Endometrial microvascular endothelial cells (primary cell): ENCODE data around the gene CASS4. TPM values are rescaled to one million over a fixed set of nuclear protein-coding genes. Genes with fewer than 3 reads are reported as not detected.

Source experiments
- in situ Hi-C: cut with HindIII; loops from 2 replicates; pipeline ENCODE4 v1.10.0; 2017; ENCODE audit warnings: low sequenced_read_pairs, low pct_unique_long_range_greater_than_20kb; ENCODE audit errors: inconsistent ontology term
- total RNA-seq: library from RNA; depleted of rRNA; stranded (reverse); fragments of >200 nt; gene quantifications from one replicate; pipeline ENCODE4 v1.2.3, GENCODE V29; 2015; ENCODE audit errors: inconsistent ontology term

The CASS4 gene
- total RNA-seq, 1 donor from 2014 or later = 0.28 TPM

DNA sequence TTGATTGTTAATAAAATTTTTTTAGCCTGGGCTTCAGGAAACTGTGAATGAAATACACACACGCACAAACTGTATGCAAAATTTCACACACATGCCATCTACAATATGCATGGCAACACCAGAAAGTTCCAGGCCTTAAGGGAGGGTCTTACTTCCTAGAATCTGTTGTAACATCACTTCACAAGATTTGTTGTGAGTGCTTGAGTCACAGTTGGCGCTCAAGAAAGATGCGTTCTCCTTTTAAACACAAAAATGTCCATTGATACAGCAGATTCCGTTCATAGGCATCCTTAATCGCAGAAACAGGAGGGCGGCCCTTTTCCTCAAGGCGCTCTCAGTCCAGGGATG is 55.9 kb downstream of the CASS4 start:
- in situ Hi-C loops = no loop called here

DNA sequence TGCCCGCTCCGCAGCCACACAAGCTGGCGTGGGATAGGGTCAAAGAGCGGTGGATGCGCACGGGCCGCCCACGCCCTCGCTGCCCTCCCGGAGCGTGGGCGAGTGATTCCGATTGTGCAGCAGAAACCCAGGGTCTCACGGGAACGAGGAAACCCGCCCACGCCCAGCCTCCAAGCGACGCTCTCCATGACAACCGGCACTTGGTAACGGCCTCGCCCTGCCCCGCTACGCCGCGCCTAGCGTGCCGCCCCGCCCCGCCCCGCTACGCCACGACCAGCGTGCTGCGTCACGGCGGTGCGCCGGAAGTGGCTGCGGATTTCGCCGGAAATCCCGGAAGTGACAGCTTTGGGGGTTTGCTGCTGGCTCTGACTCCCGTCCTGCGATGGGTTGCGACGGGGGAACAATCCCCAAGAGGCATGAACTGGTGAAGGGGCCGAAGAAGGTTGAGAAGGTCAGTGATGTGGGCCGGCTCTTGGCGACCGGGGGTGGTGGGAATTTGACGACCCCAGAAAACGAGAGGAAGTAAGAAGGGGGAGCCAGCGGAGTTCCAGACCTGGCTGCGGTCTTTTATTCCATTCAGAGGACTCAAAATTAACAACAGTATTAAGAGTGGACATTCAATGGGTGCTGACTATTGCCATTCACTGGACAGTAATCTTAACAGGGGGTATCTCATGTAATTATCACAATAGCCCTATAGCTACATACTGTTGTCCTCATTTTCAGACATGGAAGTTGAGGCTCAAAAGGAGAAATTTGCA is 56.4 kb downstream of the CASS4 start, which contains the start of gene RTF2:
Gene RTF2, plus strand, starts transcription at position 312 of the 761 bp plus-strand sequence. Its CDS starts 71 bp downstream, at position 383.
- in situ Hi-C loops = no loop called here

DNA sequence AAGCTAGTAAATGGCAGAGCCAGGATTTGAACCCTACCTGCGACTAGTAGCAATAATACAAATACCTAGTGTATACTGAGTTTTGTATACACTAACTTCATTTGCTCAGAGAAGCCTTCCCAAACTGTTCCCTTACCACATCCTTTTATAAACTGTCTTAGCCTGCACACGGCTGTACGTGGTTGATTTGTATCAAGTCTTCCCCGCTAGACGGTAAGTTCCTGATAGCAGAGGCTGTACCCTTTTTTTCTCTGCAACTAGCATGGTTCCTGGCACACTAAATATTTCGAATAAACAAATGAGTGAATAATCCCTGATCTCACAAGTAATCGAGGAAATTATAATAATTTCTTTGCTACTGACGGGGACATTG is 57.0 kb downstream of the CASS4 start:
- in situ Hi-C loops = no loop called here

DNA sequence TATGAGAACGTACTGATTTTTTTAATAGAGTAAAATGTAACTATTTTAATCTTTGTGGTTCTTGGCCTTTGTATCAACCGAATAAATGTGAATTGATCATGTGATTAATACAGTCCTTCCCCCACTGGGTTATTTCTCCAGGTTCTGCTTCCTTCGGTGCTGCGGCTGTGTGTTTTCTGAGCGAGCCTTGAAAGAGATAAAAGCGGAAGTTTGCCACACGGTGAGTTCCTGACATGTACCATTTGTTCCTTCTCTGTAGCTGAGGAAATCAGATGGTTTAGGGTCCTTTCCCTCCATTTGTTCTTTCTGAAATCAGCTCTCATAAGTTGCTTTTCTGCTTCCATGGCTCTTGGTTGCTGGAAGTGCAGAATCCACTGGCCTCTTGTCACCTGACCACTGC is 71.9 kb downstream of the CASS4 start:
- in situ Hi-C loops = no loop called here

DNA sequence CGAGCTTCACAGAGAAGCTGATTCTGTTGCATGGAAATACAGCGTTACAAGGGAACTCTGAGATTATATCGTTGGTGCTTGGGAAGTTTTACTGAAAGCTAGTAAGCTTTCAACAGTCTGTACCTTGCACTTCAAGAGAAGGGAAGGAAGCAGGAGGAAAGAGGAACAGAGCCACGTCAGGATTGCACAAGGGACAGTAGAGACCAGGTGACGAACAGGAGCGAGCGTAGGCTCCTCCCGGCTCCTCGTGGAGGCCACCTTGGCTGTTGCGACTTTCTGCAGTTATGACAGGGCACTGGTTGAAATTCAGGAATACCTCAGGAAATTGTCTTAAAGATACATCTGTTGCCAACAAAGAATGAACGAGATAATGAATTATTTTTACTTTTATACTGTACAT is 75.2 kb downstream of the CASS4 start:
- in situ Hi-C loops = no loop called here

DNA sequence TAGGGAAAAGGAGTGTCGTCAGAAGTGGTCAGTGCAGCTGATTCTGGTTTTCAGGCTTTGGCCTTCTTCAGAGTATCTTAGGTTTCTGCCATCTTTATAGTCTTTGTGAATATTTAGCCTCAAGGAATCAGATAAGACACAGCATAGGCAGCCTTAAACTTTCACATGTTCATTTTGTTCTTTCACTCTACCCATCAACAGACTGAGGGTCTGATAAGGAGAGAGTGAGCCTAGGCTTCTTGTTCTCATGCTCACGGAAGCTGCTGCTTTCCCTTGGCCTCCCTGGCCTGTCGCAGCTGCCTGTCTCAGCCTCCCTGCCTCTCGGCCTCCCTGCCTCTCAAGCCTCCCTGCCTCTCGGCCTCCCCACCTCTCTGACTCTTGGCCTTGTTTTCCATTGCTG is 76.5 kb downstream of the CASS4 start:
- in situ Hi-C loops = no loop called here

DNA sequence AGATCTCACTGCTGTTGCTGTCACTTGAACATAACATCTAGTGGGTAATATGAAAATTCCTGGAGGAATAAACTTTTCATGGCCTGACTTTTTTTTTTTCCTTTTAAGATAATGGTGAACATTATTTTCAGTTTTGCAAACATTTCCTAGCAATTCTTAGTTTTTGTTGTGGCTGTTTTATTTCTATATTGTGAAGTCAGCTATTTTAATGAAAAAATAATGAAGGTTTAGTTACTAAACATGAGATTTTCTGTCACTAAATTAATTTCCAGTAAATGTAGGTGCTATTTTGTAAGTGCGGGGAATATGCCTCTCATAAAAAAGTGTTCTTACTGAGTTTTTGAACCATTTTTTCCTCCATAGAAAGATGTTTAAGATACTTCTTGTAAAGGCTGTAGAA is 89.1 kb downstream of the CASS4 start:
- in situ Hi-C loops = no loop called here

DNA sequence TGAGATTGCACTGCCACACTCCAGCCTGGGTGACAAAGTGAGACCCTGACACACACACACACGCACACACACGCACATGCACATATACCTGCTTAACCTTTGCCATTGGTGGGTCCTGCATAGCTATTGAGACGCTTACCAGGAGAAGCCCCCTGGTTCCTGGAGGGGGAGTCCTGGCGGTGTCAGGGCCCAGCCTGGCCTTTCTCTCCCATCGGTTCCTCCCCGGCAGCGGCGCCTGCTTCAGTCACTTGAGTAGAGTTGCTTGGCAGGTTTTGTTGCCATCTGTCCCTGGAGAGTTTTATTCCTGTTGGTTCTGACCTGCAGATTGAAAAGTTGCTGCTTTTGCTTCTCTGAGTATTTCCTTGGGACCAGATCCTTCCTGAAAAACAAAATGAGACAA is 91.9 kb downstream of the CASS4 start:
- in situ Hi-C loops = no loop called here

DNA sequence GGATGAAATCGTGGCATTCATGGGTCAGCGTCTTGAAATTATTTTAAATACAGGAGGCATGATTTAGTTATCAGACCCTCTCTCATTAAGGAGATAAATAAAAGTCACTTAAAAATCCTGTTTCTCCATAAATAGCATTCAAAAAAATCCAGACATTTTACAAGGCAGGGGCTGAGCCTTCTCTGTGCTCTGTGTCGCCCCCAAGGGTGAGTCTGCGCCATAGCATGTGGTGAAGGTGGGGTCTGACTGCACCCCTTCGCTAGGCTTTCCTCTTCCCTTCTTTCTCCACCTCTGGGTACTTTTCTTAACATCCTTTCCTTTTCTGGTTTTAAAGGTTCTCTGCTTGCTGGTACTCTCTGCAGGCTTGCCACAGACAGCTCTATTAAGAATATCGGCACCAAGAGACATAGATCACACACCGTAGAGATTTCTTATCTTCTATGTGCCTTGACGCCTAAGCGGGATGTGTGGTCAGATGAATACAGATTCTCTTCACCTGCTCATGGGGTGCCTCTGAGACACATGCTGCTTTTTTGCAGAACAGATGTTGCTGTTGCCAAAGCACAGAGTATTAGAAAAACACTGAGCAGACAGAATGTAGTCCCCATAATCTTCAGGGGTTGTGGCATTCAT is 92.4 kb downstream of the CASS4 start:
- in situ Hi-C loops = no loop called here

DNA sequence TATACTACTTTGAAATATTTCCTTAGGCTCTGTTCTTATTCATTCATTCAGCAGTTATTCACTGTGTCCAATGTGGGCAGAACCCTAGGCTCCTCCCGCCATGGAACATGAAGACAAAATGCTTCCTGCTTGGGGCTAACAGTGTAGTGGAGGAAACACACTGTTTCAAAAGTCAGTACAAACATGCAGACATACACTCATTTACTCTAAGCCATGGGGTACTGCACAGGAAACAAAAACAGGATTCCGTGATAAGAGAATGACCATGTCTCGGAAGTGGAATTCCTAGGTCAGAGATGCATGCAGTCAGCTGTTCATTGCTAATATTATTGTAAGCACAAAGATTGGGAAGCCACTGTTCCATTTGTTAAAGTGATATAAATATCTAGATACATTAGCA is 94.0 kb downstream of the CASS4 start:
- in situ Hi-C loops = no loop called here

Other genes with a start within 250 kb of the CASS4 start
- gene MC3R, start 163.5 kb upstream of the CASS4 start, total RNA-seq = not detected
- 37.5 TPM for gene FAM210B, start 53.3 kb upstream of the CASS4 start, total RNA-seq
- gene AURKA, start 20.0 kb upstream of the CASS4 start, total RNA-seq = 72.0 TPM
- 53.6 TPM for gene CSTF1, start 19.6 kb upstream of the CASS4 start, total RNA-seq
- 69.7 TPM for gene RTF2, start 56.4 kb downstream of the CASS4 start, total RNA-seq
- not detected for gene FAM209A, start 112.5 kb downstream of the CASS4 start, total RNA-seq
- gene FAM209B, start 121.0 kb downstream of the CASS4 start, total RNA-seq = not detected
- not detected for gene TFAP2C, start 217.0 kb downstream of the CASS4 start, total RNA-seq